H1 (cell line): ENCODE data around the gene VPS9D1. TPM values are rescaled to one million over a fixed set of nuclear protein-coding genes. Genes with fewer than 3 reads are reported as not detected.

Source experiments
- CTCF ChIA-PET: fragments of 300-600 bp; sonication (Branson Sonifier 250); formaldehyde crosslinking; loops from one replicate; lab custom pipeline; 2021; ENCODE audit not compliant: partially characterized antibody; lab: Charles Lee
- POLR2A ChIA-PET: fragments of 300-600 bp; sonication (Branson Sonifier 250); formaldehyde crosslinking; loops from one replicate; lab custom pipeline; 2021; ENCODE audit warnings: inconsistent platforms; ENCODE audit not compliant: partially characterized antibody; lab: Charles Lee
- DNase-seq, 2 experiments: peaks; one replicate each; pipeline versions ENCODE4 v3.0.0 to v3.0.0-alpha.2; 2010 to 2022; ENCODE audit warnings: low spot score in 2 of 2, low read depth in 1 of 2, mixed read lengths in 1 of 2
- FAIRE-seq: peaks from 2 replicates; lab custom pipeline; 2011; peaks lifted over from hg19 to GRCh38; lab: Jason Lieb, UNC
- H2AFZ ChIP-seq: 2 replicates; pipeline ENCODE4 v1.8.1; 2012; ENCODE audit warnings: low read length, inconsistent platforms
- H2AK5ac ChIP-seq: 2 replicates; pipeline ENCODE4 v1.6.1; 2013; ENCODE audit warnings: low read depth, low read length
- H2BK120ac ChIP-seq: replicated peaks from 2 replicates; pipeline ENCODE3; 2013; ENCODE audit warnings: low read depth, low read length, inconsistent platforms
- H2BK12ac ChIP-seq: 2 replicates; pipeline ENCODE4 v1.6.1; 2013; ENCODE audit warnings: low read depth, low read length
- H2BK15ac ChIP-seq: 2 replicates; pipeline ENCODE4 v1.6.1; 2013; ENCODE audit warnings: low read length
- H2BK20ac ChIP-seq: 2 replicates; pipeline ENCODE4 v1.6.1; 2013; ENCODE audit warnings: low read length
- H2BK5ac ChIP-seq: 2 replicates; pipeline ENCODE4 v1.6.1; 2013; ENCODE audit warnings: low read depth, low read length
- H3K14ac ChIP-seq: 2 replicates; pipeline ENCODE4 v1.6.1; 2013; ENCODE audit warnings: inconsistent platforms; ENCODE audit not compliant: insufficient read length
- H3K18ac ChIP-seq: 2 replicates; pipeline ENCODE4 v1.6.1; 2013; ENCODE audit warnings: low read length; ENCODE audit errors: extremely low read depth
- H3K23ac ChIP-seq: 2 replicates; pipeline ENCODE4 v1.6.1; 2013; ENCODE audit warnings: inconsistent platforms; ENCODE audit not compliant: insufficient read length
- H3K23me2 ChIP-seq: 2 replicates; pipeline ENCODE4 v1.6.1; 2013; ENCODE audit warnings: low read depth, low read length
- H3K27ac ChIP-seq: 2 replicates; pipeline ENCODE4 v1.6.1; 2011; ENCODE audit warnings: low read depth, low read length, inconsistent platforms
- H3K27me3 ChIP-seq, 4 experiments: replicated peaks in 1 of 4; 1 replicate in 1 of 4; 2 replicates in 3 of 4; pipeline versions ENCODE4 v1.6.1 to v1.8.1; 2011 to 2013; ENCODE audit warnings: low read length in 3 of 4, mild to moderate bottlenecking in 3 of 4, inconsistent platforms in 2 of 4, mixed read lengths in 2 of 4, moderate library complexity in 1 of 4; ENCODE audit not compliant: control insufficient read depth in 3 of 4, insufficient read depth in 3 of 4; ENCODE audit errors: extremely low read depth in 1 of 4
- H3K36me3 ChIP-seq, 4 experiments: 2 replicates each; pipeline versions ENCODE4 v1.6.1 to v1.8.1; 2011 to 2013; ENCODE audit warnings: mild to moderate bottlenecking in 4 of 4, low read length in 3 of 4, moderate library complexity in 2 of 4, control low read depth in 1 of 4, inconsistent platforms in 1 of 4; ENCODE audit not compliant: insufficient read depth in 4 of 4, control insufficient read depth in 2 of 4
- H3K4ac ChIP-seq: replicated peaks from 2 replicates; pipeline ENCODE3; 2013; ENCODE audit warnings: low read length, low read depth, mixed read lengths, inconsistent platforms; ENCODE audit not compliant: insufficient read length
- H3K4me1 ChIP-seq, 4 experiments: replicated peaks in 1 of 4; 1 replicate in 1 of 4; 2 replicates in 3 of 4; pipeline versions ENCODE4 v1.6.1 to v1.8.1; 2011 to 2013; ENCODE audit warnings: low read length in 3 of 4, inconsistent platforms in 2 of 4, mixed read lengths in 1 of 4; ENCODE audit not compliant: insufficient read depth in 4 of 4, control insufficient read depth in 3 of 4
- H3K4me2 ChIP-seq, 2 experiments: 2 replicates each; pipeline versions ENCODE4 v1.6.1 to v1.8.1; 2011 to 2013; ENCODE audit warnings: low read depth in 2 of 2, low read length in 2 of 2, control low read depth in 1 of 2, inconsistent platforms in 1 of 2, mild to moderate bottlenecking in 1 of 2; ENCODE audit not compliant: insufficient read depth in 1 of 2
- H3K4me3 ChIP-seq, 4 experiments: fragments of 200-600, 300-600 bp in 1 of 4; sonication (generic), shearing (Covaris generic), sonication (Bioruptor Twin) in 1 of 4; 2 replicates each; pipeline versions ENCODE4 v1.5.1 to v1.8.1; 2011 to 2016; ENCODE audit warnings: low read length in 4 of 4, low read depth in 3 of 4, control low read depth in 2 of 4, inconsistent platforms in 2 of 4, mild to moderate bottlenecking in 2 of 4, mixed read lengths in 1 of 4, moderate library complexity in 1 of 4; ENCODE audit not compliant: insufficient read depth in 2 of 4; ENCODE audit errors: extremely low read depth in 1 of 4
- H3K56ac ChIP-seq: replicated peaks from 2 replicates; pipeline ENCODE3; 2013; ENCODE audit warnings: low read depth, mild to moderate bottlenecking, mixed read lengths, low read length, inconsistent platforms; ENCODE audit not compliant: insufficient read length
- H3K79me1 ChIP-seq: 2 replicates; pipeline ENCODE4 v1.6.1; 2013; ENCODE audit warnings: low read depth, low read length, control low read depth
- H3K79me2 ChIP-seq, 2 experiments: 2 replicates each; pipeline versions ENCODE4 v1.6.1 to v1.8.1; 2012 to 2013; ENCODE audit warnings: low read length in 2 of 2, mild to moderate bottlenecking in 2 of 2, inconsistent platforms in 1 of 2; ENCODE audit not compliant: insufficient read depth in 2 of 2, control insufficient read depth in 1 of 2
- H3K9ac ChIP-seq, 4 experiments: replicated peaks in 1 of 4; 1 replicate in 1 of 4; 2 replicates in 3 of 4; pipeline versions ENCODE4 v1.6.1 to v1.8.1; 2011 to 2013; ENCODE audit warnings: low read depth in 3 of 4, low read length in 3 of 4, control low read depth in 2 of 4, mild to moderate bottlenecking in 2 of 4, moderate library complexity in 2 of 4, inconsistent platforms in 1 of 4; ENCODE audit errors: extremely low read depth in 1 of 4
- H3K9me3 ChIP-seq, 2 experiments: 2 replicates each; pipeline versions ENCODE4 v1.6.1 to v1.8.1; 2012 to 2013; ENCODE audit warnings: mild to moderate bottlenecking in 2 of 2, moderate library complexity in 2 of 2, control low read depth in 1 of 2, inconsistent platforms in 1 of 2, low read depth in 1 of 2, low read length in 1 of 2, mixed read lengths in 1 of 2; ENCODE audit not compliant: insufficient read depth in 2 of 2
- H4K20me1 ChIP-seq, 2 experiments: replicated peaks in 1 of 2; 2 replicates each; pipeline versions ENCODE3 to v1.8.1; 2011 to 2013; ENCODE audit warnings: inconsistent platforms in 2 of 2, low read length in 2 of 2, mild to moderate bottlenecking in 1 of 2; ENCODE audit not compliant: insufficient read depth in 2 of 2, control insufficient read depth in 1 of 2
- H4K5ac ChIP-seq: 2 replicates; pipeline ENCODE4 v1.6.1; 2013; ENCODE audit warnings: low read length, low read depth, mixed read lengths, inconsistent platforms; ENCODE audit not compliant: insufficient read length
- H4K8ac ChIP-seq: 2 replicates; pipeline ENCODE4 v1.8.0; 2013; ENCODE audit warnings: mild to moderate bottlenecking, moderate library complexity, low read length, inconsistent platforms; ENCODE audit not compliant: insufficient read depth; ENCODE audit errors: extremely low read depth
- H4K91ac ChIP-seq: replicated peaks from 2 replicates; pipeline ENCODE3; 2013; ENCODE audit warnings: low read length, mixed read lengths, inconsistent platforms; ENCODE audit not compliant: insufficient read length
- BCL11A ChIP-seq, 2 experiments: IDR thresholded peaks; one replicate each; pipeline ENCODE4 v1.6.1; 2011; ENCODE audit warnings: low read depth in 2 of 2, low read length in 2 of 2, mild to moderate bottlenecking in 2 of 2
- CREB1 ChIP-seq: IDR thresholded peaks from 2 replicates; pipeline ENCODE4 v1.6.1; 2012; ENCODE audit warnings: inconsistent platforms
- EP300 ChIP-seq, 2 experiments: IDR thresholded peaks; 1 replicate in 1 of 2; 2 replicates in 1 of 2; pipeline ENCODE4 v1.6.1; 2011 to 2012; ENCODE audit warnings: low read depth in 2 of 2, low read length in 2 of 2, mild to moderate bottlenecking in 2 of 2, borderline replicate concordance in 1 of 2, inconsistent platforms in 1 of 2, moderate library complexity in 1 of 2
- MAFK ChIP-seq: IDR thresholded peaks from 2 replicates; pipeline ENCODE4 v1.6.1; 2012; ENCODE audit warnings: low read depth, mild to moderate bottlenecking, improper control_type of control experiment, low read length
- POU5F1 ChIP-seq: IDR thresholded peaks from 2 replicates; pipeline ENCODE4 v1.6.1; 2011; ENCODE audit warnings: low read depth, mild to moderate bottlenecking, low read length, moderate library complexity
- RFX5 ChIP-seq: IDR thresholded peaks from 2 replicates; pipeline ENCODE4 v1.6.1; 2011; ENCODE audit warnings: low read depth, low read length, improper control_type of control experiment, borderline replicate concordance
- SUZ12 ChIP-seq: fragments of 200-600 bp; sonication (generic); IDR thresholded peaks from 2 replicates; pipeline ENCODE4 v1.6.1; 2012; ENCODE audit warnings: mild to moderate bottlenecking, inconsistent platforms, low read length, moderate library complexity, mixed read lengths
- TBP ChIP-seq: IDR thresholded peaks from 2 replicates; pipeline ENCODE4 v1.6.1; 2011; ENCODE audit warnings: low read depth, low read length, improper control_type of control experiment
- TCF12 ChIP-seq: IDR thresholded peaks from 2 replicates; pipeline ENCODE4 v1.6.1; 2011; ENCODE audit warnings: low read depth, mild to moderate bottlenecking, low read length
- TEAD4 ChIP-seq: IDR thresholded peaks from 2 replicates; pipeline ENCODE4 v1.6.1; 2012; ENCODE audit warnings: low read depth, low read length, inconsistent platforms, mixed read lengths
- WGBS, 2 experiments: shearing (Covaris generic) in 1 of 2; methylation state at CpG; one replicate each; pipeline versions ENCODE4 v1.1.6 to v1.1.7; 2013 to 2015; ENCODE audit warnings: low lambda C conversion rate in 2 of 2, mixed read lengths in 2 of 2, inconsistent platforms in 1 of 2, low coverage in 1 of 2, missing lambda C conversion rate in 1 of 2; ENCODE audit not compliant: insufficient replicate concordance in 2 of 2, insufficient coverage in 1 of 2, insufficient read length in 1 of 2; ENCODE audit errors: extremely low coverage in 1 of 2, missing lambda C conversion rate in 1 of 2; 5-methylcytosine and 5-hydroxymethylcytosine counted together
- polyA plus RNA-seq, 7 experiments: library from polyadenylated mRNA; depleted of rRNA in 3 of 7; stranded (reverse) in 5 of 7; unstranded in 2 of 7; fragments of >200 nt in 5 of 7; fragments of 200-250 nt in 2 of 7; gene quantifications; 1 replicate in 5 of 7; 2 replicates in 1 of 7; 4 replicates in 1 of 7; pipeline versions ENCODE4 v1.2.1 to v1.2.3, GENCODE V29; 2011 to 2013; ENCODE audit warnings: missing spikeins in 2 of 7, mixed read lengths in 2 of 7
- total RNA-seq: library from RNA; stranded (reverse); fragmentation: NEBNext Ultra II Directional; extraction: Animal tissue kit (Norgen Biotek cat#: 25700); gene quantifications from 2 replicates; pipeline ENCODE4 v1.2.1, GENCODE V29; 2021

The VPS9D1 gene
- total and polyA plus RNA-seq, 2 of the 8 experiments (the other 6 are each of a cell fraction or from before 2014, with no cell fraction given) = 2.9 to 5.4 TPM

GRCh38 chr16:89729293-89729692, 8.6 kb upstream of the VPS9D1 start:
- Histone ChIP-seq H3K9me3 (no peaks in the 10 kb centered on the region), H3K18ac (no peak overlapping the region), H3K23me2 (no peaks in the 10 kb centered on the region), H4K8ac (peak overlapping the region; percentile 12; the same call in 1 of the 2 replicates), H3K27me3 (peaks cover 0 to 11% (median 5%) of the 10 kb centered on the region in 4 experiments; a peak in 5 of 7 replicates), H4K5ac (no peak overlapping the region)
- no peak for FAIRE-seq
- CTCF ChIA-PET = interaction anchor here (0.7 to 2.0 kb wide), 3 partner anchors 10 to 23 kb away, joined by 3 to 7 read pairs (median 5); no protein-coding TSS in a partner anchor
- no peak for DNase-seq
- whole genome bisulfite sequencing, 2 experiments = 92% methylated on average over 14 of the region's 18 CpGs; no CpG with 5 or more reads in 1 of the 2 experiments
- TF ChIP-seq RFX5 (no peak), BCL11A (IDR thresholded peaks at IDR 0.05; ENCODE audit: low read depth in 2 of 2, low read length in 2 of 2) (no peak), TEAD4 (no peak), TCF12 (no peak), POU5F1 (no peak), TBP (no peak), EP300 (IDR thresholded peaks at IDR 0.05; ENCODE audit: borderline replicate concordance in 1 of 2, low read depth in 2 of 2, low read length in 2 of 2) (no peak), MAFK (no peak), CREB1 (no peak), SUZ12 (no peak)
- TF ChIP-seq, all 59 proteins: peak for 0
- H2AFZ ChIP-seq = no peak overlapping the region
- H3K23ac ChIP-seq = no peak overlapping the region
- no peak overlapping the region for H3K27ac ChIP-seq
- H2BK20ac ChIP-seq = no peak overlapping the region
- no peak overlapping the region for H2BK15ac ChIP-seq
- no peak overlapping the region for H2BK5ac ChIP-seq
- no peak overlapping the region for H3K56ac ChIP-seq
- peaks cover 4 to 10% of the 10 kb centered on the region in 2 experiments for H4K20me1 ChIP-seq
- H2AK5ac ChIP-seq = no peak overlapping the region
- H3K79me1 ChIP-seq = no peaks in the 10 kb centered on the region
- peaks cover 0 to 3% (median 1%) of the 10 kb centered on the region in 4 experiments; a peak in 4 of 8 replicates for H3K36me3 ChIP-seq
- no peak overlapping the region for H3K9ac ChIP-seq
- H3K4ac ChIP-seq = no peak overlapping the region
- H3K4me3 ChIP-seq = no peak overlapping the region
- no peak overlapping the region for H3K14ac ChIP-seq
- no peak overlapping the region for H4K91ac ChIP-seq
- no peak overlapping the region for H2BK12ac ChIP-seq
- no peak overlapping the region for H2BK120ac ChIP-seq
- no peaks in the 10 kb centered on the region for H3K79me2 ChIP-seq
- H3K4me1 ChIP-seq = peaks cover 0 to 6% (median 3%) of the 10 kb centered on the region in 4 experiments; a peak in 4 of 7 replicates
- H3K4me2 ChIP-seq = no peak overlapping the region
- POLR2A ChIA-PET = interaction anchor here (0.9 to 16.1 kb wide), 5 partner anchors 9 to 195 kb away, joined by 3 to 193 read pairs (median 5); partner anchors contain the start of gene VPS9D1
